ENCODE measurements around the gene PRMT9.

DNA sequence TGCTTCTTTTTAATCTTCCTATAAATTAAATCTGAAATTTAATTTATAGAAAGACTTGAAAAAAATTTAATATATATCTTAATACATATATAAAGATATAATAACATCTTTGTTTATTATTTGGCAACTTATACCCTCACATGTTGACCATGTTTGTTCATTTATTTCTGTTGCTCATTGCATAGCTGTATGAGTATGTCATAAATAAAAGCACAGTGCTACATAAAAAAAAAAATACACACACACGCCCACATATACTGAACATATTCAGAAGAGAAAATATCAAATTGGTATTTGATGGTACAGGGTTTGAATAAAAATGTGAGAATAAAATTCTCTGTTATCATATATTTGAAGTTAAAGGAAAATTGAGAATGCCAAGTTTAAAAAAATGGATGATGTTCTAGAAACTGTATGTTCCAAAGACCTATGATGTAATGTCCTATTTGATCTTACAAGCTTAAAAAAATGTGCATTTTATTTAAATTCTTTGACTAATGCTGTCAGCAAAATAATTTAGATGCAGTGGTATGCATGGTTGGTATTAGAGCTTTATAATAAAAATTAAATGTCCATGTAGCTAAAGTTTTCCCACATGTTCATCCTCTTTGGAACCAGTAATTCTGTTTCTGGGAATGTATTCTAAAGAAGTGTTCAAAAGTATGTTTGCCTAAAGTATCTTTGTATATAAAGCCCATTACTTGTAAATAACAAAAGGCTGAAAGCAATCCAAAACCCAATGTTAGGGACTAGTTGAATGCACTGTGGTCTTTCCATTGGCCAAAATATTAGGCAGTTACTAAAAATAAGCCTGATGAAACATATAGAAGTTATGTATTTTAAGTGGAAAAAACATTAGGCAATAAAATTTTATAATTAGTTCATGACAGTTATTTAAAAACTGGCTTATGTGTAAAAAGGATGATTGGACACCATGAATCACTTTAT lies 53.9 kb downstream of the PRMT9 start:
- TF ChIP-seq POLR2A (IDR thresholded peaks at IDR 0.05) (no peak), CTCF (IDR thresholded peaks at IDR 0.05) (no peak)

Measured in right lobe of liver (tissue), 4 donors.